HepG2 (cell line): ENCODE results near the gene ZNF544. TPM values are rescaled to one million over a fixed set of nuclear protein-coding genes. Genes with fewer than 3 reads are reported as not detected.

ENCODE experiments used
- polyA plus RNA-seq, 8 experiments: library from polyadenylated mRNA; depleted of rRNA in 3 of 8; stranded (reverse) in 7 of 8; unstranded in 1 of 8; fragments of >200 nt; fragmentation: Illumina TruSeq in 4 of 8; extraction: Trizol in 4 of 8; gene quantifications; 2 replicates each; pipeline versions ENCODE4 v1.2.1 to v1.2.3, GENCODE V29; 2011 to 2016; ENCODE audit warnings: low read depth in 4 of 8, missing spikeins in 1 of 8, mixed read lengths in 1 of 8; ENCODE audit not compliant: insufficient read depth in 1 of 8
- total RNA-seq, 5 experiments: library from RNA; depleted of rRNA; stranded (reverse); fragments of >200 nt; fragmentation: Illumina TruSeq; extraction: Trizol; gene quantifications; 2 replicates each; pipeline ENCODE4 v1.2.3, GENCODE V29; 2016; ENCODE audit warnings: low read depth in 1 of 5

Gene ZNF544
- total and polyA plus RNA-seq, 2 of the 13 experiments (the other 11 are each of a cell fraction or from before 2014, with no cell fraction given) = 13.1 to 17.0 TPM

Other genes with a start within 250 kb of the ZNF544 start
- gene ZNF606, start 226.1 kb upstream of the ZNF544 start, total RNA-seq (2016; rRNA removed; fragmentation: Illumina TruSeq; extraction: Trizol) = 8.4 and 14.8 TPM in 2 replicates
- 4.2 and 5.2 TPM in 2 replicates for gene ZNF606, start 226.1 kb upstream of the ZNF544 start, polyA plus RNA-seq (2011; rRNA removed)
- not detected in 2 replicates for gene ZSCAN1, start 194.9 kb upstream of the ZNF544 start, total RNA-seq (2016; rRNA removed; fragmentation: Illumina TruSeq; extraction: Trizol)
- gene ZSCAN1, start 194.9 kb upstream of the ZNF544 start, polyA plus RNA-seq (2011; rRNA removed) = not detected in 2 replicates
- not detected in 2 replicates for gene ZNF135, start 169.6 kb upstream of the ZNF544 start, total RNA-seq (2016; rRNA removed; fragmentation: Illumina TruSeq; extraction: Trizol)
- not detected in 2 replicates for gene ZNF135, start 169.6 kb upstream of the ZNF544 start, polyA plus RNA-seq (2011; rRNA removed)
- gene ZSCAN18, start 130.7 kb upstream of the ZNF544 start, total RNA-seq (2016; rRNA removed; fragmentation: Illumina TruSeq; extraction: Trizol) = not detected in 2 replicates
- gene ZSCAN18, start 130.7 kb upstream of the ZNF544 start, polyA plus RNA-seq (2011; rRNA removed) = 0.10 TPM in 1 of 2 replicates, not detected in the other
- gene ZNF329, start 78.1 kb upstream of the ZNF544 start, total RNA-seq (2016; rRNA removed; fragmentation: Illumina TruSeq; extraction: Trizol) = 9.6 and 11.4 TPM in 2 replicates
- 3.8 and 4.6 TPM in 2 replicates for gene ZNF329, start 78.1 kb upstream of the ZNF544 start, polyA plus RNA-seq (2011; rRNA removed)
- 17.0 and 23.0 TPM in 2 replicates for gene ZNF274, start 45.9 kb upstream of the ZNF544 start, total RNA-seq (2016; rRNA removed; fragmentation: Illumina TruSeq; extraction: Trizol)
- gene ZNF274, start 45.9 kb upstream of the ZNF544 start, polyA plus RNA-seq (2011; rRNA removed) = 16.1 and 21.0 TPM in 2 replicates
- gene ZNF8, start 50.0 kb downstream of the ZNF544 start, total RNA-seq (2016; rRNA removed; fragmentation: Illumina TruSeq; extraction: Trizol) = 3.3 and 3.7 TPM in 2 replicates
- gene ZNF8, start 50.0 kb downstream of the ZNF544 start, polyA plus RNA-seq (2011; rRNA removed) = 3.0 and 3.1 TPM in 2 replicates
- gene ERVK3-1, start 76.5 kb downstream of the ZNF544 start, total RNA-seq (2016; rRNA removed; fragmentation: Illumina TruSeq; extraction: Trizol) = 38.7 and 39.5 TPM in 2 replicates
- 28.5 and 31.5 TPM in 2 replicates for gene ERVK3-1, start 76.5 kb downstream of the ZNF544 start, polyA plus RNA-seq (2011; rRNA removed)
- gene ZSCAN22, start 98.1 kb downstream of the ZNF544 start, total RNA-seq (2016; rRNA removed; fragmentation: Illumina TruSeq; extraction: Trizol) = 2.5 and 3.1 TPM in 2 replicates
- 3.5 and 3.6 TPM in 2 replicates for gene ZSCAN22, start 98.1 kb downstream of the ZNF544 start, polyA plus RNA-seq (2011; rRNA removed)
- gene A1BG, start 124.6 kb downstream of the ZNF544 start, total RNA-seq (2016; rRNA removed; fragmentation: Illumina TruSeq; extraction: Trizol) = 15.1 and 41.4 TPM in 2 replicates
- gene A1BG, start 124.6 kb downstream of the ZNF544 start, polyA plus RNA-seq (2011; rRNA removed) = 14.7 and 49.8 TPM in 2 replicates
- gene ZNF497, start 133.8 kb downstream of the ZNF544 start, total RNA-seq (2016; rRNA removed; fragmentation: Illumina TruSeq; extraction: Trizol) = 1.1 and 1.9 TPM in 2 replicates
- 1.5 and 1.8 TPM in 2 replicates for gene ZNF497, start 133.8 kb downstream of the ZNF544 start, polyA plus RNA-seq (2011; rRNA removed)
- gene ZNF837, start 152.1 kb downstream of the ZNF544 start, total RNA-seq (2016; rRNA removed; fragmentation: Illumina TruSeq; extraction: Trizol) = 0.73 and 1.3 TPM in 2 replicates
- gene ZNF837, start 152.1 kb downstream of the ZNF544 start, polyA plus RNA-seq (2011; rRNA removed) = 0.29 and 0.69 TPM in 2 replicates
- gene RPS5, start 158.4 kb downstream of the ZNF544 start, total RNA-seq (2016; rRNA removed; fragmentation: Illumina TruSeq; extraction: Trizol) = 1,544 and 1,715 TPM in 2 replicates
- 4,145 and 4,408 TPM in 2 replicates for gene RPS5, start 158.4 kb downstream of the ZNF544 start, polyA plus RNA-seq (2011; rRNA removed)
- gene RNF225, start 166.7 kb downstream of the ZNF544 start, total RNA-seq (2016; rRNA removed; fragmentation: Illumina TruSeq; extraction: Trizol) = not detected in 2 replicates
- not detected in 2 replicates for gene RNF225, start 166.7 kb downstream of the ZNF544 start, polyA plus RNA-seq (2011; rRNA removed)
- 6.8 and 7.0 TPM in 2 replicates for gene ZNF584, start 179.7 kb downstream of the ZNF544 start, total RNA-seq (2016; rRNA removed; fragmentation: Illumina TruSeq; extraction: Trizol)
- gene ZNF584, start 179.7 kb downstream of the ZNF544 start, polyA plus RNA-seq (2011; rRNA removed) = 2.4 and 3.3 TPM in 2 replicates
- gene ZNF132, start 211.2 kb downstream of the ZNF544 start, total RNA-seq (2016; rRNA removed; fragmentation: Illumina TruSeq; extraction: Trizol) = not detected in 2 replicates
- not detected in 2 replicates for gene ZNF132, start 211.2 kb downstream of the ZNF544 start, polyA plus RNA-seq (2011; rRNA removed)
- gene ZNF324B, start 222.7 kb downstream of the ZNF544 start, total RNA-seq (2016; rRNA removed; fragmentation: Illumina TruSeq; extraction: Trizol) = 2.5 and 3.0 TPM in 2 replicates
- 0.53 and 0.98 TPM in 2 replicates for gene ZNF324B, start 222.7 kb downstream of the ZNF544 start, polyA plus RNA-seq (2011; rRNA removed)
- gene ZNF324, start 238.2 kb downstream of the ZNF544 start, total RNA-seq (2016; rRNA removed; fragmentation: Illumina TruSeq; extraction: Trizol) = 4.0 and 4.7 TPM in 2 replicates
- 1.1 and 1.6 TPM in 2 replicates for gene ZNF324, start 238.2 kb downstream of the ZNF544 start, polyA plus RNA-seq (2011; rRNA removed)
- gene ZNF446, start 247.4 kb downstream of the ZNF544 start, total RNA-seq (2016; rRNA removed; fragmentation: Illumina TruSeq; extraction: Trizol) = 2.5 and 3.6 TPM in 2 replicates
- 3.0 and 3.8 TPM in 2 replicates for gene ZNF446, start 247.4 kb downstream of the ZNF544 start, polyA plus RNA-seq (2011; rRNA removed)